ENCODE results near the gene LIMA1.
A peak's percentile ranks its signal among the peaks of the same experiment; 100 is the strongest.
"Not testable (repeated sequence)": the region's sequence is repeated elsewhere in the genome, so short reads cannot be mapped to it uniquely, and the experiment has no call there.

LIMA1 gene

GRCh38 chr12:50317203-50317602, 33.9 kb upstream of the LIMA1 start:
- Histone ChIP-seq H3K4me1 (ENCODE audit: control insufficient read depth, low read length) (no peaks in the 10 kb centered on the region), H3K9me2 (replicated peaks; ENCODE audit: control insufficient read depth, low read length) (no peaks in the 10 kb centered on the region), H4K20me1 (ENCODE audit: control insufficient read depth, insufficient read depth, low read depth, low read length) (no peaks in the 10 kb centered on the region), H3K36me3 (ENCODE audit: control insufficient read depth, low read length) (no peaks in the 10 kb centered on the region), H3K27ac (ENCODE audit: low read depth, low read length) (no peak overlapping the region), H3K79me2 (ENCODE audit: control insufficient read depth, low read length) (no peaks in the 10 kb centered on the region), H3K9me3 (ENCODE audit: control insufficient read depth, insufficient read depth, low read length) (no peaks in the 10 kb centered on the region), H3K27me3 (ENCODE audit: control insufficient read depth, low read length) (no peaks in the 10 kb centered on the region), H3F3A (ENCODE audit: control insufficient read depth, insufficient read depth) (no peaks in the 10 kb centered on the region), H3K4me3 (ENCODE audit: low read length) (no peak overlapping the region), H3K4me2 (ENCODE audit: low read length) (no peak overlapping the region)
- TF ChIP-seq EZH2phosphoT487 (IDR thresholded peaks at IDR 0.05; ENCODE audit: borderline replicate concordance, low read length) (no peak), CTCF (IDR thresholded peaks at IDR 0.05; ENCODE audit: low read depth, low read length, poor library complexity, severe bottlenecking) (no peak)

GRCh38 chr12:50315803-50316202, 32.5 kb upstream of the LIMA1 start:
- Histone ChIP-seq H3K36me3 (ENCODE audit: control insufficient read depth, low read length) (no peaks in the 10 kb centered on the region), H3F3A (ENCODE audit: control insufficient read depth, insufficient read depth) (no peaks in the 10 kb centered on the region), H4K20me1 (ENCODE audit: control insufficient read depth, insufficient read depth, low read depth, low read length) (no peaks in the 10 kb centered on the region), H3K9me2 (replicated peaks; ENCODE audit: control insufficient read depth, low read length) (no peaks in the 10 kb centered on the region), H3K4me1 (ENCODE audit: control insufficient read depth, low read length) (no peaks in the 10 kb centered on the region), H3K27ac (ENCODE audit: low read depth, low read length) (no peak overlapping the region), H3K27me3 (ENCODE audit: control insufficient read depth, low read length) (no peaks in the 10 kb centered on the region), H3K9me3 (ENCODE audit: control insufficient read depth, insufficient read depth, low read length) (no peaks in the 10 kb centered on the region), H3K4me3 (ENCODE audit: low read length) (no peak overlapping the region), H3K4me2 (ENCODE audit: low read length) (no peak overlapping the region), H3K79me2 (ENCODE audit: control insufficient read depth, low read length) (no peaks in the 10 kb centered on the region)
- TF ChIP-seq EZH2phosphoT487 (IDR thresholded peaks at IDR 0.05; ENCODE audit: borderline replicate concordance, low read length): no peak

- Histone ChIP-seq H3K4me3 (ENCODE audit: low read length) (no peak overlapping the region), H3K27ac (ENCODE audit: low read depth, low read length) (no peak overlapping the region), H3K9me2 (replicated peaks; ENCODE audit: control insufficient read depth, low read length) (no peaks in the 10 kb centered on the region), H4K20me1 (ENCODE audit: control insufficient read depth, insufficient read depth, low read depth, low read length) (no peaks in the 10 kb centered on the region), H3K9me3 (ENCODE audit: control insufficient read depth, insufficient read depth, low read length) (no peaks in the 10 kb centered on the region), H3K79me2 (ENCODE audit: control insufficient read depth, low read length) (no peaks in the 10 kb centered on the region), H3F3A (ENCODE audit: control insufficient read depth, insufficient read depth) (no peaks in the 10 kb centered on the region), H3K4me2 (ENCODE audit: low read length) (no peak overlapping the region), H3K4me1 (ENCODE audit: control insufficient read depth, low read length) (no peaks in the 10 kb centered on the region), H3K27me3 (ENCODE audit: control insufficient read depth, low read length) (no peaks in the 10 kb centered on the region), H3K36me3 (ENCODE audit: control insufficient read depth, low read length) (no peaks in the 10 kb centered on the region)
- no peak for TF ChIP-seq EZH2phosphoT487 (IDR thresholded peaks at IDR 0.05; ENCODE audit: borderline replicate concordance, low read length)
- TF ChIP-seq CTCF (IDR thresholded peaks at IDR 0.05; ENCODE audit: low read depth, low read length, poor library complexity, severe bottlenecking): peak; percentile 73
These were observed 31.5 kb upstream of the LIMA1 start for GRCh38 chr12:50314636-50315312.

DNA sequence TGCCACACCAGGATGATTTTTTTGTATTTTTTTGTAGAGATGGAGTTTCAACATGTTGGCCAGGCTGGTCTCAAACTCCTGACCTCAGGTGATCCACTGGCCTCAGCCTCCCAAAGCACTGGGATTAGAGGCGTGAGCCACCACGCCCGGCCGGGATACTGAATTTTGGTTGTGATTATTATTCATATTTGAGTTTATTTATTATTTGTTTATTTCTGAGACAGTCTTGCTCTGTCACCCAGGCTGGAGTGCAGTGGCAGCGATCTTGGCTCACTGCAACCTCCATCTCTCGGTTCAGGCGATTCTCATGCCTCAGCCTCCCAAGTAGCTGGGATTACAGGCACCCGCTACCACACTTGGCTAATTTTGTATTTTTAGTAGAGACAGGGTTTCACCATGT, 30.7 kb upstream of the LIMA1 start:
- not testable (repeated sequence) for H3K79me2 ChIP-seq (ENCODE audit: control insufficient read depth, low read length); H3K4me1 ChIP-seq (ENCODE audit: control insufficient read depth, low read length); H3K36me3 ChIP-seq (ENCODE audit: control insufficient read depth, low read length); H3K4me3 ChIP-seq (ENCODE audit: low read length); H3K27ac ChIP-seq (ENCODE audit: low read depth, low read length); H3K9me2 ChIP-seq (replicated peaks; ENCODE audit: control insufficient read depth, low read length); H3K27me3 ChIP-seq (ENCODE audit: control insufficient read depth, low read length); H3K9me3 ChIP-seq (ENCODE audit: control insufficient read depth, insufficient read depth, low read length); H3K4me2 ChIP-seq (ENCODE audit: low read length); H3F3A ChIP-seq (ENCODE audit: control insufficient read depth, insufficient read depth); H4K20me1 ChIP-seq (ENCODE audit: control insufficient read depth, insufficient read depth, low read depth, low read length)
